SH-SY5Y (cell line): ENCODE measurements around the gene MATN4.

Source experiments
- GATA2 ChIP-seq: IDR thresholded peaks from 2 replicates; pipeline ENCODE4 v1.6.1; 2011; ENCODE audit warnings: mild to moderate bottlenecking, low read depth, low read length
- GATA3 ChIP-seq: IDR thresholded peaks from 2 replicates; pipeline ENCODE4 v1.6.1; 2011; ENCODE audit warnings: low read depth, mild to moderate bottlenecking, low read length, moderate library complexity

DNA sequence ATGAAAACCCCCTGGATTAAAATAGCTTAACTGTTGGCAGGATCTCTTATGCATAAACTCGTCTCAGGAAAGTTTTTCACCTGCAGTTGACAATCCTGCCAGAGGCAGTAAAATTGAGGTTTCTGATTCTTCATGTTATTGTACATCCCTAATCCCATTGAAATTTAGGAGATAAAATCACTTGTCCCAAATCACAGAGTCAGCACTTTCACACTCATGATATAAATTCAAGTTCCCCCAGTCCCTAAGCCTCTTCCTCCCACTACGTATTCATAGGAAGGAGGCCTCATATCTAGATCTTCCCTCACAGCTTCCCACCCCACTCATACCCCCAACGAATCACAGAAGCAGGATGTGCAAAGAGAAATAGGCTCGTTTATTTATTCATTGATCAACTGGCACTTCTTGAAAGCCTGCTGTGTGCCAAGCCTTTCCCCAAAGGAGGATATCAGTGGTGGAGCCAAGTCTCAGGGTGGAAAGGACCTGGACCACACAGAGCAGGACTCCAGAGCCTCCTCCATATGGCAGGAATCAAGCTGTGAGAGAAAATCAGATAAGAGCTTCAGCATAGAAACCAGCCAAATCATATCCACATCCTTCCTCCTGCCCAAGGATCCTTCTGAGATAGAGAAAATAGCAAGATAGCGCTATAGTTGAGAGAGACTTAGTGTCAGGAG is 56.1 kb downstream of the MATN4 start:
- no peak for TF ChIP-seq GATA3
- no peak for TF ChIP-seq GATA2
